Measurements from ENCODE around the gene SETX.

The SETX gene

GRCh38 chr9:132390966-132391365 is 36.2 kb upstream of the SETX start:
- no peak for ATAC-seq
- TF ChIP-seq CSDC2 (CRISPR knock-in tag; IDR thresholded peaks at IDR 0.05) (no peak), PPARA (CRISPR knock-in tag; IDR thresholded peaks at IDR 0.05; ENCODE audit: borderline replicate concordance) (no peak), ZNF70 (CRISPR knock-in tag; IDR thresholded peaks at IDR 0.05) (no peak), CSRNP3 (CRISPR knock-in tag; IDR thresholded peaks at IDR 0.05) (no peak), TOX (CRISPR knock-in tag; IDR thresholded peaks at IDR 0.05; ENCODE audit: borderline replicate concordance) (no peak), ZNF8 (CRISPR knock-in tag; IDR thresholded peaks at IDR 0.05) (no peak), ISL1 (CRISPR knock-in tag; IDR thresholded peaks at IDR 0.05) (no peak), ZFP30 (CRISPR knock-in tag; IDR thresholded peaks at IDR 0.05) (no peak), TSHZ2 (CRISPR knock-in tag; IDR thresholded peaks at IDR 0.05) (no peak), OSR1 (CRISPR knock-in tag; IDR thresholded peaks at IDR 0.05) (no peak), ZC3H10 (CRISPR knock-in tag; IDR thresholded peaks at IDR 0.05) (no peak), GLIS3 (CRISPR knock-in tag; IDR thresholded peaks at IDR 0.05) (no peak), ESRRG (CRISPR knock-in tag; IDR thresholded peaks at IDR 0.05) (no peak), ZFP3 (CRISPR knock-in tag; IDR thresholded peaks at IDR 0.05) (no peak), POU6F1 (CRISPR knock-in tag; IDR thresholded peaks at IDR 0.05; ENCODE audit: borderline replicate concordance, low read depth) (no peak), RARB (CRISPR knock-in tag; IDR thresholded peaks at IDR 0.05) (no peak), BACH2 (CRISPR knock-in tag; IDR thresholded peaks at IDR 0.05; ENCODE audit: borderline replicate concordance) (no peak), ZNF565 (CRISPR knock-in tag; conservative IDR thresholded peaks at IDR 0.05; ENCODE audit: low read depth) (no peak)

- TF ChIP-seq ZNF565 (CRISPR knock-in tag; conservative IDR thresholded peaks at IDR 0.05; ENCODE audit: low read depth) (no peak), ZFP3 (CRISPR knock-in tag; IDR thresholded peaks at IDR 0.05) (no peak), OSR1 (CRISPR knock-in tag; IDR thresholded peaks at IDR 0.05) (no peak), CSDC2 (CRISPR knock-in tag; IDR thresholded peaks at IDR 0.05) (no peak), POU6F1 (CRISPR knock-in tag; IDR thresholded peaks at IDR 0.05; ENCODE audit: borderline replicate concordance, low read depth) (no peak), ZNF70 (CRISPR knock-in tag; IDR thresholded peaks at IDR 0.05) (no peak), PATZ1 (CRISPR knock-in tag; IDR thresholded peaks at IDR 0.05; ENCODE audit: borderline replicate concordance) (no peak)
- ATAC-seq: no peak; the same call in 2 of the 3 replicates
Measured at GRCh38 chr9:132387133-132387532, 32.3 kb upstream of the SETX start.

DNA sequence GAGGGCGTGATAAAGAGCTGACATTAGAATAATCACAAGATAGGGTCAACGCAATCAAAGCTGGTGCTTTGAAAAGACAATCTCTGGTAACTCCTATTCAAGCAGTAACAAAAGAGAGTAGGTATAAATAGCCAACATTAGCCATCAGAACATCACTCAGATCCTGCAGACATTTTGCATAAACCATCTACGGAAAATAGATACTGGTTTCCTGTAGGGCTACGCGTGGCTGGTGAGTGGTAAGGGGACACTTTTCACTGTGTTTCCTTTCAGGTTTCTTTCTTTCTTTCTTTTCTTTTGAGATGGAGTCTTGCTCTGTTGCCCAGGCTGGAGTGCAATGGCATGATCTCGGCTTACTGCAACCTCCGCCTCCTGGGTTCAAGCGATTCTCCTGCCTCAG is 29.6 kb upstream of the SETX start:
- TF ChIP-seq ZNF565 (CRISPR knock-in tag; conservative IDR thresholded peaks at IDR 0.05; ENCODE audit: low read depth) (no peak), RARB (CRISPR knock-in tag; IDR thresholded peaks at IDR 0.05) (no peak), ESRRG (CRISPR knock-in tag; IDR thresholded peaks at IDR 0.05) (no peak), ISL1 (CRISPR knock-in tag; IDR thresholded peaks at IDR 0.05) (no peak), GLIS3 (CRISPR knock-in tag; IDR thresholded peaks at IDR 0.05) (no peak), CSRNP3 (CRISPR knock-in tag; IDR thresholded peaks at IDR 0.05) (no peak)
- no peak for ATAC-seq
